GM12872 (cell line): ENCODE data around the gene ACTN2.

ENCODE experiments used
- TF ChIP-seq, protein P1 (sequence below): IDR thresholded peaks from 3 replicates; pipeline ENCODE4 v1.5.1; 2011; ENCODE audit warnings: low read depth, mild to moderate bottlenecking, low read length, moderate library complexity; ENCODE audit not compliant: insufficient read depth

ACTN2 gene

DNA sequence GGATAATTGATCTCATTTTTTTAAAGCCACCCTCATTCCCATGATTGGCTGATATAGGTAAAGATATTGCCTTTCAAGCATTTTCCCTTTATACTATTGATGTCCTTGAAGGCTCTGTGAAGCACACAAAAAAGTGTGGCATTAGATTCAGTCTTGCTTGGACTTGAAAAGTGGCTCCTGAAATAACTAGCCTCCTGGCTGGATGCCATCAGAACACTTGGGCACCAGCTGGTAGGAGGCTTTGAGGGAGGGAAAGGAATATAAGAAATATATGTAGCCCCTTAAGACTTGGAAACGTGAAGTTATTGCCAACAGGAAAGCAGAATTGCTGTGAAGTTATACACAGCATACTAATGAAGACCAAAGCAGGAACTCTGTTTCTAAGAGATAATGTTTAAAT is 122.8 kb downstream of the ACTN2 start:
- TF ChIP-seq, protein P1, sequence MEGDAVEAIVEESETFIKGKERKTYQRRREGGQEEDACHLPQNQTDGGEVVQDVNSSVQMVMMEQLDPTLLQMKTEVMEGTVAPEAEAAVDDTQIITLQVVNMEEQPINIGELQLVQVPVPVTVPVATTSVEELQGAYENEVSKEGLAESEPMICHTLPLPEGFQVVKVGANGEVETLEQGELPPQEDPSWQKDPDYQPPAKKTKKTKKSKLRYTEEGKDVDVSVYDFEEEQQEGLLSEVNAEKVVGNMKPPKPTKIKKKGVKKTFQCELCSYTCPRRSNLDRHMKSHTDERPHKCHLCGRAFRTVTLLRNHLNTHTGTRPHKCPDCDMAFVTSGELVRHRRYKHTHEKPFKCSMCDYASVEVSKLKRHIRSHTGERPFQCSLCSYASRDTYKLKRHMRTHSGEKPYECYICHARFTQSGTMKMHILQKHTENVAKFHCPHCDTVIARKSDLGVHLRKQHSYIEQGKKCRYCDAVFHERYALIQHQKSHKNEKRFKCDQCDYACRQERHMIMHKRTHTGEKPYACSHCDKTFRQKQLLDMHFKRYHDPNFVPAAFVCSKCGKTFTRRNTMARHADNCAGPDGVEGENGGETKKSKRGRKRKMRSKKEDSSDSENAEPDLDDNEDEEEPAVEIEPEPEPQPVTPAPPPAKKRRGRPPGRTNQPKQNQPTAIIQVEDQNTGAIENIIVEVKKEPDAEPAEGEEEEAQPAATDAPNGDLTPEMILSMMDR: no peak

GRCh38 chr1:236810018-236810417 is 123.7 kb downstream of the ACTN2 start:
- TF ChIP-seq, protein P1: no peak

DNA sequence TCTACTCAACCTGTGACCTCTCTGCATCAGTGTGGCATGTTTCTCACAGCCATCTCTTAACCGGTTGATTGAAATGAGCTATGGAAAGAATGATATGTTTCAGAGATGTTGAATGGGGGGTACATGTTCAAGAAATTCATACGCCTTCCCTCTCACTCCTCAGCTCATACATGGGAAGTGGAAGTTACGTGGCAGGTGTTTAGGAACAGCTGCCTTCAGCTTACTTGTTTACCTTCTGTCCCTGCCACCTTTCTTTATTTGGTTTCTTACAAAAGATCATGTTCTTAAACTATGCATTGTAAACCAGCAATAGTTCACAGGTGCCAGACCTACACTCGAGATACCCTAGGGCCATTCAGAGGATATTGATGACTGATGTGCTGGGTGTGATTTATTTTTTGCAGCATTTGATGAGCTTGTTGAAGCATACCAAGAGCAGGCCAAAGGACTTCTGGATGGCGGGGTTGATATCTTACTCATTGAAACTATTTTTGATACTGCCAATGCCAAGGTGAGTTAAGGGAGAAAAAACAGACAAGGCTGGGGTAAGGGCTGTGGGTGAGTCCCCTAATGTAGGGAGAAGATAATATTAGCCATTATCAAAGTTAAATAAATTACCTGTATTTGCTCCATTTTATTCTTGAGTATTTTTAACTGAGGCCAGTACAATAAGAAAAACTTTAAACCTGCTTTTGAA is 126.2 kb downstream of the ACTN2 start:
- TF ChIP-seq, protein P1: no peak
